Measurements from ENCODE around the gene ENPP6.

DNA sequence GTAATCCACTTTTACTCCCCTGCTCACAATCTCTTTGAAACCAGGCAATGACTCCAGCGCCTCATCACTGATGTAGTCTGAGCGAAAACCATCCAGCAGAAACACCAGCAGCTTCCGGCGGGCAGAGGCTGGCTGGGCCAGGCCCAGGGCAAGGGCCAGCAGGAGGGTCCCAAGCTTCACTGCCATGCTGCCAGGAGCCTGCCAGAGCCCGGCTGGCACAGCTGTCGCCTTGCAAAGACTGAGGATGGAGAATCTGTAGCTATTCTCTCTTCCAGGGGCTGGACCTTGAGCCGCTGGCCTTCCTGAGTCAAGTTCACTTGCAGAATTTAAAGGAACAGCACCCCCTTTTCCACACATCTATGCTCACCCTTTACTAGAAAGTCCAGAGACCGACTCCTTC lies at the start of gene ENPP6:
- TF ChIP-seq, protein P1, sequence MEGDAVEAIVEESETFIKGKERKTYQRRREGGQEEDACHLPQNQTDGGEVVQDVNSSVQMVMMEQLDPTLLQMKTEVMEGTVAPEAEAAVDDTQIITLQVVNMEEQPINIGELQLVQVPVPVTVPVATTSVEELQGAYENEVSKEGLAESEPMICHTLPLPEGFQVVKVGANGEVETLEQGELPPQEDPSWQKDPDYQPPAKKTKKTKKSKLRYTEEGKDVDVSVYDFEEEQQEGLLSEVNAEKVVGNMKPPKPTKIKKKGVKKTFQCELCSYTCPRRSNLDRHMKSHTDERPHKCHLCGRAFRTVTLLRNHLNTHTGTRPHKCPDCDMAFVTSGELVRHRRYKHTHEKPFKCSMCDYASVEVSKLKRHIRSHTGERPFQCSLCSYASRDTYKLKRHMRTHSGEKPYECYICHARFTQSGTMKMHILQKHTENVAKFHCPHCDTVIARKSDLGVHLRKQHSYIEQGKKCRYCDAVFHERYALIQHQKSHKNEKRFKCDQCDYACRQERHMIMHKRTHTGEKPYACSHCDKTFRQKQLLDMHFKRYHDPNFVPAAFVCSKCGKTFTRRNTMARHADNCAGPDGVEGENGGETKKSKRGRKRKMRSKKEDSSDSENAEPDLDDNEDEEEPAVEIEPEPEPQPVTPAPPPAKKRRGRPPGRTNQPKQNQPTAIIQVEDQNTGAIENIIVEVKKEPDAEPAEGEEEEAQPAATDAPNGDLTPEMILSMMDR (conservative IDR thresholded peaks at IDR 0.05; ENCODE audit: low read length) = no peak
- TF ChIP-seq EZH2phosphoT487 (IDR thresholded peaks at IDR 0.05; ENCODE audit: borderline replicate concordance) = no peak
